ENCODE measurements around the gene ZNF232. TPM values are rescaled to one million over a fixed set of nuclear protein-coding genes. Genes with fewer than 3 reads are reported as not detected.

ZNF232 gene
- total and polyA plus RNA-seq, 2 donors (not counting 1 experiment from before 2014, with no cell fraction given) = 9.9 to 17.4 TPM

GRCh38 chr17:5069724-5070123 lies 42.0 kb downstream of the ZNF232 start:
- Histone ChIP-seq H3K9me3 (ENCODE audit: control extremely low read depth in 1 of 3, control insufficient read depth in 2 of 3, insufficient read depth in 1 of 3, low read length in 2 of 3) (no peaks in the 10 kb centered on the region), H4K20me1 (ENCODE audit: control insufficient read depth, insufficient read depth, low read length, poor library complexity, severe bottlenecking) (no peaks in the 10 kb centered on the region), H3K4me3 (ENCODE audit: control extremely low read depth in 1 of 5, extremely low read depth in 1 of 5, insufficient read depth in 1 of 5, low read depth in 2 of 5, low read length in 4 of 5) (no peak overlapping the region), H3K4me1 (ENCODE audit: control insufficient read depth in 2 of 2, insufficient read depth in 2 of 2, low read length in 2 of 2) (no peaks in the 10 kb centered on the region), H3K27ac (ENCODE audit: low read length in 2 of 2) (no peak overlapping the region), H3K4me2 (replicated peaks; ENCODE audit: low read depth, low read length, poor library complexity, severe bottlenecking) (no peak overlapping the region), H2AFZ (ENCODE audit: insufficient read depth, low read depth, low read length, poor library complexity, severe bottlenecking) (no peak overlapping the region), H3K36me3 (replicated peaks in 1 of 2; ENCODE audit: control extremely low read depth in 1 of 2, control insufficient read depth in 1 of 2, extremely low read depth in 1 of 2, insufficient read depth in 2 of 2, low read length in 1 of 2) (no peaks in the 10 kb centered on the region), H3K27me3 (replicated peaks in 1 of 4; ENCODE audit: control extremely low read depth in 1 of 4, control insufficient read depth in 3 of 4, insufficient read depth in 4 of 4, low read length in 3 of 4) (no peaks in the 10 kb centered on the region), H3K79me2 (ENCODE audit: control insufficient read depth, insufficient read depth, low read length) (no peaks in the 10 kb centered on the region), H3K9ac (ENCODE audit: low read length) (no peak overlapping the region)
- ATAC-seq (ENCODE audit: low read depth) = no peak
- no peak for DNase-seq
- ChIA-PET POLR2A (interaction anchor here (0.6 kb wide), 1 partner anchor 1298 kb away, joined by 4 read pairs; no protein-coding TSS in a partner anchor), CTCF (no interaction called here)
- intact Hi-C loops (cut with micrococcal nuclease) = no loop called here
- Mint-ChIP-seq H3K27me3 (peaks cover 9% of the 10 kb centered on the region), H3K27ac (no peak overlapping the region), H3K4me1 (no peaks in the 10 kb centered on the region), H3K4me3 (no peak overlapping the region), H3K9me3 (ENCODE audit: insufficient read depth) (no peaks in the 10 kb centered on the region)
- TF ChIP-seq, protein P1, sequence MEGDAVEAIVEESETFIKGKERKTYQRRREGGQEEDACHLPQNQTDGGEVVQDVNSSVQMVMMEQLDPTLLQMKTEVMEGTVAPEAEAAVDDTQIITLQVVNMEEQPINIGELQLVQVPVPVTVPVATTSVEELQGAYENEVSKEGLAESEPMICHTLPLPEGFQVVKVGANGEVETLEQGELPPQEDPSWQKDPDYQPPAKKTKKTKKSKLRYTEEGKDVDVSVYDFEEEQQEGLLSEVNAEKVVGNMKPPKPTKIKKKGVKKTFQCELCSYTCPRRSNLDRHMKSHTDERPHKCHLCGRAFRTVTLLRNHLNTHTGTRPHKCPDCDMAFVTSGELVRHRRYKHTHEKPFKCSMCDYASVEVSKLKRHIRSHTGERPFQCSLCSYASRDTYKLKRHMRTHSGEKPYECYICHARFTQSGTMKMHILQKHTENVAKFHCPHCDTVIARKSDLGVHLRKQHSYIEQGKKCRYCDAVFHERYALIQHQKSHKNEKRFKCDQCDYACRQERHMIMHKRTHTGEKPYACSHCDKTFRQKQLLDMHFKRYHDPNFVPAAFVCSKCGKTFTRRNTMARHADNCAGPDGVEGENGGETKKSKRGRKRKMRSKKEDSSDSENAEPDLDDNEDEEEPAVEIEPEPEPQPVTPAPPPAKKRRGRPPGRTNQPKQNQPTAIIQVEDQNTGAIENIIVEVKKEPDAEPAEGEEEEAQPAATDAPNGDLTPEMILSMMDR (IDR thresholded peaks at IDR 0.05) = no peak
- TF ChIP-seq EZH2 (IDR thresholded peaks at IDR 0.05; ENCODE audit: borderline replicate concordance, insufficient read depth, low read depth, low read length, poor library complexity, severe bottlenecking) = no peak
- WGBS (ENCODE audit: insufficient coverage) = 94% methylated on average over 3 of the region's 4 CpGs

GRCh38 chr17:5068236-5068635 lies 43.4 kb downstream of the ZNF232 start:
- H4K20me1 ChIP-seq (ENCODE audit: control insufficient read depth, insufficient read depth, low read length, poor library complexity, severe bottlenecking) = no peaks in the 10 kb centered on the region
- ATAC-seq (ENCODE audit: low read depth) = no peak
- no peak overlapping the region for H3K9ac ChIP-seq (ENCODE audit: low read length)
- intact Hi-C loops (cut with micrococcal nuclease) = no loop called here
- H3K27me3 ChIP-seq (replicated peaks in 1 of 4; ENCODE audit: control extremely low read depth in 1 of 4, control insufficient read depth in 3 of 4, insufficient read depth in 4 of 4, low read length in 3 of 4) = peaks cover 0 to 4% (median 0%) of the 10 kb centered on the region in 4 experiments
- Mint-ChIP-seq H3K9me3 (ENCODE audit: insufficient read depth) (no peaks in the 10 kb centered on the region), H3K27me3 (peaks cover 9% of the 10 kb centered on the region), H3K4me1 (no peaks in the 10 kb centered on the region), H3K27ac (no peak overlapping the region), H3K4me3 (no peak overlapping the region)
- 93% methylated on average over 2 of the region's 3 CpGs for WGBS (ENCODE audit: insufficient coverage)
- H3K27ac ChIP-seq (ENCODE audit: low read length in 2 of 2) = no peak overlapping the region
- H2AFZ ChIP-seq (ENCODE audit: insufficient read depth, low read depth, low read length, poor library complexity, severe bottlenecking) = no peak overlapping the region
- no peak for DNase-seq
- no peaks in the 10 kb centered on the region for H3K36me3 ChIP-seq (replicated peaks in 1 of 2; ENCODE audit: control extremely low read depth in 1 of 2, control insufficient read depth in 1 of 2, extremely low read depth in 1 of 2, insufficient read depth in 2 of 2, low read length in 1 of 2)
- POLR2A ChIA-PET = interaction anchor here (0.6 kb wide), 1 partner anchor 40 kb away, joined by 11 read pairs; no protein-coding TSS in a partner anchor
- H3K4me3 ChIP-seq (ENCODE audit: control extremely low read depth in 1 of 5, extremely low read depth in 1 of 5, insufficient read depth in 1 of 5, low read depth in 2 of 5, low read length in 4 of 5) = no peak overlapping the region
- no peaks in the 10 kb centered on the region for H3K4me1 ChIP-seq (ENCODE audit: control insufficient read depth in 2 of 2, insufficient read depth in 2 of 2, low read length in 2 of 2)
- no peak overlapping the region for H3K4me2 ChIP-seq (replicated peaks; ENCODE audit: low read depth, low read length, poor library complexity, severe bottlenecking)
- no peaks in the 10 kb centered on the region for H3K79me2 ChIP-seq (ENCODE audit: control insufficient read depth, insufficient read depth, low read length)
- no peaks in the 10 kb centered on the region for H3K9me3 ChIP-seq (ENCODE audit: control extremely low read depth in 1 of 3, control insufficient read depth in 2 of 3, insufficient read depth in 1 of 3, low read length in 2 of 3)
- CTCF ChIA-PET = interaction anchor here (0.9 kb wide), 1 partner anchor 38 kb away, joined by 3 read pairs; no protein-coding TSS in a partner anchor
- TF ChIP-seq, protein P1 (IDR thresholded peaks at IDR 0.05) = no peak
- TF ChIP-seq EZH2 (IDR thresholded peaks at IDR 0.05; ENCODE audit: borderline replicate concordance, insufficient read depth, low read depth, low read length, poor library complexity, severe bottlenecking) = no peak

Measured in B cell (primary cell).